ENCODE results near the gene CACNA1B.

DNA sequence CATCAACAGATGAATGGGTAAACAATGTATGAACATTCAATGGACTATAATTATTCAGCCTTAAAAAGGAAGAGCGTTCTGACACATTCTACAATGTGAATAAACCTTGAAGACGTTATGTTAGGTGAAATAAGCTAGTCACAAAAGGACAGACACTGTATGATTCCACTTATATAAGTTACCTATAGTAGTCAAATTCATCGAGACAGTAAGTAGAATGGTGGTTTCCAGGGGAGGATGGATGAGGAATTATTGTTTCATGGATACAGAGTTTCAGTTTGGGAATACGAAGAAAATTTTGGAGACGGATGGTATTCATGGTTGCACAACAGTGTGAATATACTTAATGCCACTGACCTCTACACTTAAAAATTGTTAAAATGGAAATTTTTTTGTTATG lies 216.4 kb downstream of the CACNA1B start:
- TF ChIP-seq, protein P1, sequence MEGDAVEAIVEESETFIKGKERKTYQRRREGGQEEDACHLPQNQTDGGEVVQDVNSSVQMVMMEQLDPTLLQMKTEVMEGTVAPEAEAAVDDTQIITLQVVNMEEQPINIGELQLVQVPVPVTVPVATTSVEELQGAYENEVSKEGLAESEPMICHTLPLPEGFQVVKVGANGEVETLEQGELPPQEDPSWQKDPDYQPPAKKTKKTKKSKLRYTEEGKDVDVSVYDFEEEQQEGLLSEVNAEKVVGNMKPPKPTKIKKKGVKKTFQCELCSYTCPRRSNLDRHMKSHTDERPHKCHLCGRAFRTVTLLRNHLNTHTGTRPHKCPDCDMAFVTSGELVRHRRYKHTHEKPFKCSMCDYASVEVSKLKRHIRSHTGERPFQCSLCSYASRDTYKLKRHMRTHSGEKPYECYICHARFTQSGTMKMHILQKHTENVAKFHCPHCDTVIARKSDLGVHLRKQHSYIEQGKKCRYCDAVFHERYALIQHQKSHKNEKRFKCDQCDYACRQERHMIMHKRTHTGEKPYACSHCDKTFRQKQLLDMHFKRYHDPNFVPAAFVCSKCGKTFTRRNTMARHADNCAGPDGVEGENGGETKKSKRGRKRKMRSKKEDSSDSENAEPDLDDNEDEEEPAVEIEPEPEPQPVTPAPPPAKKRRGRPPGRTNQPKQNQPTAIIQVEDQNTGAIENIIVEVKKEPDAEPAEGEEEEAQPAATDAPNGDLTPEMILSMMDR (IDR thresholded peaks at IDR 0.05): no peak
- no peak for TF ChIP-seq POLR2AphosphoS5 (IDR thresholded peaks at IDR 0.05; ENCODE audit: insufficient read depth in 1 of 2, low read depth in 1 of 2)
- TF ChIP-seq POLR2A (IDR thresholded peaks at IDR 0.05): no peak

Measured in vagina (tissue), 2 donors.